Measurements from ENCODE around the gene HRC. TPM values are rescaled to one million over a fixed set of nuclear protein-coding genes. Genes with fewer than 3 reads are reported as not detected.
A peak's percentile ranks its signal among the peaks of the same experiment; 100 is the strongest.
"Not testable (repeated sequence)": the region's sequence is repeated elsewhere in the genome, so short reads cannot be mapped to it uniquely, and the experiment has no call there.

Gene HRC
- total RNA-seq, 2 experiments from 2014 or later: not detected

DNA sequence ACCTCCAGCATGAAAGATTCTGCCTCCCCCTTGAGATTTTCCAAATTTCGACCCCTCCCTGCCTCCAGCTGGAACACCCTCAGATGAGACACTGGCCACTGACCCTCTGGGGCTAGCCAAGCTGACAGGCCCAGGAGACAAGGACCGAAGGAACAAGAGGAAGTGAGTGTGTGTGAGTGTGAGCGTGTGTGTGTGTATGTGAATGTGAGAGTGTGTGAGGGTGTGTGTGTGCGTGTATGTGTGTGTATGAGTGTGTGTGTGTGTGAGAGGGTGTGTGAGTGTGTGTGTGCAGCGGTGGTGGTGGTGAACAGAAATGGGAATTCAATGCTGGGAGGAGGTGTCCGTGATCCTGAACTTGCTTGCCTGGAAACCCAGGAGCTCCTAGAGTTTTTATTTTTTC, 13.8 kb downstream of the HRC start:
- Mint-ChIP-seq H3K4me3 (no peak overlapping the region), H3K36me3 (no peaks in the 10 kb centered on the region), H3K27me3 (peaks cover 10% of the 10 kb centered on the region), H3K9me3 (ENCODE audit: low read depth) (no peaks in the 10 kb centered on the region), H3K4me1 (peaks cover 16% of the 10 kb centered on the region), H3K27ac (no peak overlapping the region)
- no peak for ATAC-seq
- CTCF ChIA-PET: interaction anchor here (1.0 kb wide), 1 partner anchor 43 kb away, joined by 5 read pairs; no protein-coding TSS in a partner anchor
- DNase-seq: no peak

DNA sequence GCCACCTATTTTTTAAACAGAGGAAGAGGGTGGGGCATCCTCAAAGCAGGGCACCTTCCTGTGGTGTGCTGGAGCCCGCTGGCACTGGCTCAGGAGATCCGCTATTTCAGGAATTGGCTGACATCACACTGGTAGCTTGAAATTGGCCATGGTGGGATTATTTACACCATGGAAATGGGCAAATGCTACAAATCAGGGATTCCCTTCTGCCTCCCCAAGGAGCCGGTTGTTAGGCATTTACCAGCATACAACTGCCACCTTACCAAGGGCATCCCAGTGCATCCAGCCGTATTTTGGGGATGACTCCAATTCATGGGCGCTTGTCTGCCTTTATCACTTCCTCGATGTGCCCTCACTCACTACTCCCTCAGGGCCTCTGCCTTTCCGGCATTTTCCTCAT, 14.2 kb downstream of the HRC start:
- Mint-ChIP-seq H3K4me1 (peaks cover 15% of the 10 kb centered on the region), H3K27ac (no peak overlapping the region), H3K4me3 (no peak overlapping the region), H3K36me3 (no peaks in the 10 kb centered on the region), H3K27me3 (peaks cover 8% of the 10 kb centered on the region), H3K9me3 (ENCODE audit: low read depth) (no peaks in the 10 kb centered on the region)
- DNase-seq (no peak), ATAC-seq (no peak)
- CTCF ChIA-PET: interaction anchor here (0.7 to 1.0 kb wide), 2 partner anchors 13 to 43 kb away, joined by 3 to 5 read pairs; no protein-coding TSS in a partner anchor

DNA sequence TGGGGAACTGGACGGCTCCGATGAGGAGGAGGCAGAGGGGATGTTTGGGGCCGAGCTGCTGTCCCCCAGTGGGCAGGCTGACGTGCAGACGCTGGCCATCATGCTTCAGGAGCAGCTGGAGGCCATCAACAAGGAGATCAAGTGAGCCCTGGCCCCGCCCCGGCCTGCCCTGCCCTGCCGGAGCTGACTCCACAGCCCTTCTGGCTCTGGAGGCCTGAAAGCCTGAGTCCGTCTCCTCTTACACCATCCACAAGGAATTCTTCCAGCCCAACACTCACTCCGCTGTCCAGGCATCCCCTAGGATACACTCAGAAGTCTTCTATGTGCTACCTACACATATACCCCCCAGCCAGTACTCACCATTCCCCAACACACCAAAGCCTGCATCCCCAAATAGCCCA, 18.4 kb downstream of the HRC start:
- CTCF ChIA-PET: interaction anchor here (0.6 to 1.4 kb wide), 3 partner anchors 39 to 143 kb away, joined by 3 to 6 read pairs (median 3); partner anchors contain the start of gene RUVBL2
- no peak overlapping the region for H3K4me3 Mint-ChIP-seq
- peaks cover 6% of the 10 kb centered on the region for H3K27me3 Mint-ChIP-seq
- peaks cover 9% of the 10 kb centered on the region for H3K4me1 Mint-ChIP-seq
- DNase-seq (no peak), ATAC-seq (no peak)
- no peak overlapping the region for H3K27ac Mint-ChIP-seq
- H3K9me3 Mint-ChIP-seq (ENCODE audit: low read depth): no peaks in the 10 kb centered on the region
- no peaks in the 10 kb centered on the region for H3K36me3 Mint-ChIP-seq

DNA sequence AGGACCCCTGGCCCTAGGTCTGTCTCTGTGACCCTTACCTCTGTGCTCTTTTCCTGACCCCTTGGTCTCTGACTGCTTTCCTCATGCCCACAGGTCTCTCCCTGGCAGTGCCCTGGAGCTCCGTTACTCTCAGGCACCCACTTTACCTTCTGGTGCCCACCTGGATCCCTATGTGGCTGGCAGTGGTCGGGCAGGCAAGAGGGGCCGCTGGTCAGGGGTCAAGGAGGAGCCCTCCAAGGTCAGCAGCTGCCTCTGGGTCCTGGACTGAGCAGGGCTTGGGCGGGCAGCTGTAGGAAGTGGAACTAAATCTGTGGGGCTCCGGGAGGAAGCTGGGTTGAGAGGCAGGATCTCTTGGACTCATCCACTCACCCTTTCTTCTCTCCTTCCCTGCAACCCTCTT, 19.5 kb downstream of the HRC start:
- Mint-ChIP-seq H3K9me3 (ENCODE audit: low read depth) (no peaks in the 10 kb centered on the region), H3K36me3 (no peaks in the 10 kb centered on the region), H3K27me3 (peaks cover 6% of the 10 kb centered on the region), H3K4me3 (no peak overlapping the region), H3K4me1 (peaks cover 9% of the 10 kb centered on the region), H3K27ac (no peak overlapping the region)
- ATAC-seq (no peak), DNase-seq (no peak)
- CTCF ChIA-PET: interaction anchor here (1.6 to 2.2 kb wide), 4 partner anchors 9 to 38 kb away, joined by 4 to 9 read pairs (median 5); no protein-coding TSS in a partner anchor

DNA sequence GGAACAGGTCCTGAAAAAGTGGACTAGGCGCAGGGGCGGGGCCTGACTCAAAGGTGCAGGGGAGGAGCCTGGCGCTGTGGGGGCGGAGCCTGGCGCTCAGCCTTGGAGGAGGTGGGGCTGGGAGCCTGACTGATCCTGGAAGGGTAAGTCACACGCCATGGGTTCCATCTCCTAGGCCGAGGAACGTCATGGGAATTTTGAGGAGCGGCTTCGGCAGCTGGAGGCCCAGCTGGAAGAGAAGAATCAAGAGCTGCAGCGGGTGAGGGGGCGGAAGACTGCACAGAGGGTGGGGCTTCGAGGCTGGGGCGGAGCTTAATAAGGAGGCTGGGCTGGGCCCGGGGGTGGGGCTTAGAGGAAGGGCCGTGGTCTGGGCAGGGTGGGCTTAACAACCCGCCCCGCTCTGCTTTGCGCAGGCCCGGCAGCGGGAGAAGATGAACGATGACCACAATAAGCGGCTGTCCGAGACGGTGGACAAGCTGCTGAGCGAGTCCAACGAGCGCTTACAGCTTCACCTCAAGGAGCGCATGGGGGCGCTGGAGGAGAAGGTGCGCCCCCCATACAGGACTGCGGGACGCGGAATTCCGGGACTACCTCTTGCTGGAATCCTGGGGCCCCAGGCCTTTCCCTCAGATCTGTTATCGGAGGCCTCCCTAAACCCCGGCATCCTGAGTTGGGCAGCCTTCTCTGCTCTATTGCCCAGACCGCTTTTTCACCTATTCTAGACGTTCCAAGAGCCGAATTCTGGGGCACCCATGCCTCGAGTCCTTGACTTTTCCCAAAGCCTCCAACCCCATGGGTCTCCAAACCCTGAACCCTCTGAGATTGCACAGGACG, 21.4 kb downstream of the HRC start:
- H3K4me3 Mint-ChIP-seq: peak overlapping the region; percentile 53
- ATAC-seq: peak; percentile 80
- H3K9me3 Mint-ChIP-seq (ENCODE audit: low read depth): no peaks in the 10 kb centered on the region
- H3K4me1 Mint-ChIP-seq: peaks cover 9% of the 10 kb centered on the region
- H3K27me3 Mint-ChIP-seq: peaks cover 6% of the 10 kb centered on the region
- CTCF ChIA-PET: interaction anchor here (0.9 to 2.3 kb wide), 4 partner anchors 13 to 65 kb away, joined by 3 to 14 read pairs (median 6); partner anchors contain the start of gene LIN7B
- H3K27ac Mint-ChIP-seq: no peak overlapping the region
- DNase-seq: peak; percentile 66
- no peaks in the 10 kb centered on the region for H3K36me3 Mint-ChIP-seq

DNA sequence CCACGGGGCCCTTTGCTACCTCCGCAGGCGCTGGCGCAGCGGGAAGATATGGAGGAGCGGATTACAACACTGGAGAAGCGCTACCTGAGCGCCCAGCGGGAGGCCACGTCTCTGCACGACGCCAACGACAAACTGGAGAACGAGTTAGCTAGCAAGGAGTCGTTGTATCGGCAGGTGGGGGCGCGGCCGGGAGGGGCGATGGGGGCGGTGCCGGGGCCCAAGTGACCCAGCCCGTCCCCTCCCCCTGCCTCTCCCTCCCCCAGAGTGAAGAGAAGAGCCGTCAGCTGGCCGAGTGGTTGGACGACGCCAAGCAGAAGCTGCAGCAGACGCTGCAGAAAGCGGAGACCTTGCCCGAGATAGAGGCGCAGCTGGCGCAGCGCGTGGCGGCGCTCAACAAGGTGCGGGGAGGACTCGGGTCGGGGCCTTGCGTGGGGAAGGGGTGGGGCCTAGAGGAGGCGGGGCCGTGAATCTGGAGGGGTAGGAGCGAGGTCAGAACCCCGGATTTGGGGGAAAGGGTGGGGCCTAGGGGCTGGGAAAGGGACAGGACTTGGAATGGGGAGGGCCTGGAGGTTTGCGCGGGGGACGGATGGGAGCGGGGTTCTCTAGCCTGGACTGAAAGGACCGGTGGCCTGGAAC, 22.1 kb downstream of the HRC start:
- H3K4me1 Mint-ChIP-seq: peaks cover 15% of the 10 kb centered on the region
- no peaks in the 10 kb centered on the region for H3K36me3 Mint-ChIP-seq
- H3K27ac Mint-ChIP-seq: no peak overlapping the region
- CTCF ChIA-PET: interaction anchor here (0.8 to 2.3 kb wide), 6 partner anchors 13 to 133 kb away, joined by 3 to 14 read pairs (median 4); partner anchors contain the start of gene LIN7B
- no peaks in the 10 kb centered on the region for H3K9me3 Mint-ChIP-seq (ENCODE audit: low read depth)
- DNase-seq (no peak), ATAC-seq (peak; percentile 30)
- peak overlapping the region; percentile 53 for H3K4me3 Mint-ChIP-seq
- H3K27me3 Mint-ChIP-seq: peaks cover 6% of the 10 kb centered on the region

DNA sequence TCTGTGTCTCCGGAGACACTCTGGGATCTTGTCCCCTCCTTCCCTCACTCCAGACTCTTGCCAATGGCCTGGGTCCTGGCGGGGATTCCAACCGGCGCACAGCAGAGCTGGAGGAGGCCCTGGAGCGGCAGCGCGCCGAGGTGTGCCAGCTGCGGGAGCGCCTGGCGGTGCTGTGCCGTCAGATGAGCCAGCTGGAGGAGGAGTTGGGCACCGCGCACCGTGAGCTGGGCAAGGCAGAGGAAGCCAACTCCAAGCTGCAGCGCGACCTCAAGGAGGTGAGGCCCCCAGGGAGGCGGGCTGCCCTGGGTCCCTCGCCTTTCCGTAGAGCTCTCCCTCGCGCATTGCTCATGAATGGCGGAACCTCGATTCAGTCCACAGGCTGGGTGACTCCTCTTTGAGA, 24.9 kb downstream of the HRC start:
- Mint-ChIP-seq H3K27ac (no peak overlapping the region), H3K4me1 (peaks cover 17% of the 10 kb centered on the region), H3K9me3 (ENCODE audit: low read depth) (no peaks in the 10 kb centered on the region), H3K36me3 (no peaks in the 10 kb centered on the region), H3K27me3 (peaks cover 6% of the 10 kb centered on the region), H3K4me3 (no peak overlapping the region)
- CTCF ChIA-PET: interaction anchor here (0.7 to 2.2 kb wide), 6 partner anchors 10 to 96 kb away, joined by 3 to 9 read pairs (median 6); partner anchors contain the start of gene LIN7B
- no peak for DNase-seq
- ATAC-seq: no peak

DNA sequence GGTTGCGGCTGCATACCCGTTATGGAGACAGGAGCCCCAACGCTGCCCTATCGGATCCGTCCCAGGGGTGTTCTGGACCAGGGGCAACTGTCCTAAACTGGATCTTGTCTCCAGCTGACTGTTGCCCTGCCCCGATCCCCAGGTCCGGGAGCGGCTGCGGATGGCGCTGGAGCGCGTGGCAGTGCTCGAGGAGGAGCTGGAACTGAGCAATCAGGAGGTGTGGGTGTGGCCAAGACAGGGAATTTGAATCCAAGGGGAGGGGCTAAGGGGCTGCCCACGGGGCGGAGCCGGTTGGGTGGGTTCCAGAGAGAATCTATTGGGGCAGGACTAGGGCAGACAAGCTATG, 26.0 kb downstream of the HRC start:
- H3K36me3 Mint-ChIP-seq: no peaks in the 10 kb centered on the region
- DNase-seq (no peak), ATAC-seq (no peak)
- peaks cover 6% of the 10 kb centered on the region for H3K27me3 Mint-ChIP-seq
- no peaks in the 10 kb centered on the region for H3K9me3 Mint-ChIP-seq (ENCODE audit: low read depth)
- H3K4me3 Mint-ChIP-seq: no peak overlapping the region
- H3K27ac Mint-ChIP-seq: no peak overlapping the region
- H3K4me1 Mint-ChIP-seq: peaks cover 17% of the 10 kb centered on the region
- CTCF ChIA-PET: interaction anchor here (0.7 to 2.5 kb wide), 7 partner anchors 9 to 136 kb away, joined by 3 to 15 read pairs (median 6); partner anchors contain the start of genes GYS1, LIN7B and RUVBL2

DNA sequence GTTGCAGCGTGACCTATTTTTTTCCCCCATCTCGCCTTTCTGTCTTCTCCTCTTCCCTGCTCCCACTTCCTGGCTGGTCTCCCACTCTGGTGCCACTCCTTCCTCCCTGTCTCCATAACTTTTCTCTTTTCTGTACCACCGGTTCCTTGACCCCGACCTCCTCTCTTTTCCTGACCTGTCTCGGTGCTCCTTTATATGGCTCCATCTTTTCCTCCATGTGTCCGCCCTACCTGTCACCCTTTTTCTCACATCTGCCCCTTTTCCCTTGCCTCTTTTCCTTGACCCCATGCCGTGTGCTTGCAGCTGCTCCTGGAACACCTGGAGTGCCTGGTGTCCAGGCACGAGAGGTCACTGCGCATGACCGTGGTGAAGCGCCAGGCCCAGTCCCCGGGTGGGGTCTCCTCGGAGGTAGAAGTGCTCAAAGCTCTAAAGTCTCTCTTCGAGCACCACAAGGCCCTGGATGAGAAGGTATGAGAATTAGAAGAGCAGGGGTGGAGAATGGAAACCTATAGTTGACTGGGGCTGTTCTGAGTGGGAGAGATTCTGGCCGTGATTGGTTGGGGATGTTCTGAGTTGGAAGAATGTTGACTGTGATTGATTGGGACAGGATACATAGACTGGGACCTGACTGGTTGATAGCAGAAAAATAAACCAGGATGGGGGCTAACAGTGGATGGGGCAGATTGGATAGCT, 26.5 kb downstream of the HRC start:
- H3K9me3 Mint-ChIP-seq (ENCODE audit: low read depth): no peaks in the 10 kb centered on the region
- H3K4me1 Mint-ChIP-seq: peaks cover 14% of the 10 kb centered on the region
- peak overlapping the region; percentile 71 for H3K4me3 Mint-ChIP-seq
- no peaks in the 10 kb centered on the region for H3K36me3 Mint-ChIP-seq
- peaks cover 5% of the 10 kb centered on the region for H3K27me3 Mint-ChIP-seq
- DNase-seq (no peak), ATAC-seq (no peak)
- peak overlapping the region; percentile 7 for H3K27ac Mint-ChIP-seq
- CTCF ChIA-PET: interaction anchor here (0.6 to 2.5 kb wide), 16 partner anchors 9 to 340 kb away, joined by 3 to 20 read pairs (median 4); partner anchors contain the start of genes GYS1, LIN7B and RUVBL2

DNA sequence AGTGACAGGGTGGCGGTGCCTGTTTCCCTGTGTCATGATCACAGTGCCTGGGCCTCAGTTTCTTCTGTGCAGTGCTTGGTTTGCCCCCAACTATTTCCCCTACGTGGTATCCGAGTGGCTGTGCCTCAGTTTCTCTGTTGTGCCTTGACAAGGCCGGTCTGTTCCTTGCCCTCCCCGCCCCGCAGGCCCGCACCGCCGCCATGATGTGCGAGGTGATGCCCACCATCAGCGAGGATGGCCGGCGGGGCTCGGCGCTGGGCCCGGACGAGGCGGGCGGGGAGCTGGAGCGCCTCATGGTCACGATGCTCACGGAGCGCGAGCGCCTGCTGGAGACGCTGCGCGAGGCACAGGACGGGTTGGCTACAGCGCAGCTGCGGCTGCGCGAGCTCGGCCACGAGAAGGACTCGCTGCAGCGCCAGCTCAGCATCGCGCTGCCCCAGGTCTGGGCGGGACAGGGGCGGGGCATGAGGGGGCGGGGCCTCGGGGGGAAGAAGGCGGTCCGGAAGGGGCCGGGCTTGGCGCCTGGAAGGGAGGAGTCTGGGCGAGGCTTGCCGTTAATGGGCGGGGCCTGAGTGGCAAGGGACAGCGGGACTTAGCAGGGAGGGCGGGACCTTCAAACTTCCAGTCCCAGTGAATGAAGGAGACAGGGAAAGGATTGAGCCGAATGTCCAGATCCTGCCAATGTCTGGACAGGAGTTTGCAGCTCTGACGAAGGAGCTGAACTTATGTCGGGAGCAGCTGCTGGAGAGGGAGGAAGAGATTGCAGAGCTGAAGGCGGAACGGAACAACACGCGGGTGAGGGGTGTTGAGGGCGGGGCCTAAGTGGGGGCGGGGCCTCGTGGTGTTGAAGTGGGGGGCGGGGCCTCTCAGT, 27.3 kb downstream of the HRC start:
- Mint-ChIP-seq H3K27ac (peak overlapping the region; percentile 79), H3K4me1 (peaks cover 9% of the 10 kb centered on the region)
- ATAC-seq: peak; percentile 95

DNA sequence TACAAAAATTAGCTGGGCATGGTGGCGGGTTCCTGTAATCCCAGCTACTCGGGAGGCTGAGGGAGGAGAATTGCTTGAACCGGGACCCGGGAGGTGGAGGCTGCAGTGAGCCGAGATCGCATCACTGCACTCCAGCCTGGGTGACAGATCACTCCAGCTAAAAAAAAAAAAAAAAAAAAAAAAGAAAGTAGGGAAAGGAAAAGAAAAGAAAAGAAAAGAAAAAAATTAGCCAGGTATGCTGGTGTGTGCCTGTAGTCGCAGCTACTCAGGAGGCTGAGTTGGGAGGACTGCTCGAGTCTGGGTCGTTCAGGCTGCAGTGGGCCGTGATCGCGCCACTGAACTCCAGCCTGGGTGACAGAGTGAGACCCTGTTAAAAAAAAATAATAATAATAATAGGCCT, 28.0 kb downstream of the HRC start:
- H3K9me3 Mint-ChIP-seq (ENCODE audit: low read depth); H3K36me3 Mint-ChIP-seq; H3K4me3 Mint-ChIP-seq; H3K27ac Mint-ChIP-seq; ATAC-seq; H3K4me1 Mint-ChIP-seq; H3K27me3 Mint-ChIP-seq; DNase-seq: not testable (repeated sequence)
- CTCF ChIA-PET: interaction anchor here (0.5 to 2.1 kb wide), 13 partner anchors 8 to 554 kb away, joined by 3 to 20 read pairs (median 3); partner anchors contain the start of gene LIN7B

More for the DNA sequence above, 27.3 kb downstream of the HRC start:
- H3K4me3 Mint-ChIP-seq: peak overlapping the region; percentile 71
- DNase-seq: peak; percentile 97
- H3K27me3 Mint-ChIP-seq: peaks cover 3% of the 10 kb centered on the region
- CTCF ChIA-PET: interaction anchor here (0.5 to 2.5 kb wide), 19 partner anchors 7 to 1403 kb away, joined by 3 to 20 read pairs (median 3); partner anchors contain the start of genes GYS1, LIN7B and RUVBL2
- H3K9me3 Mint-ChIP-seq (ENCODE audit: low read depth): no peaks in the 10 kb centered on the region
- H3K36me3 Mint-ChIP-seq: no peaks in the 10 kb centered on the region

DNA sequence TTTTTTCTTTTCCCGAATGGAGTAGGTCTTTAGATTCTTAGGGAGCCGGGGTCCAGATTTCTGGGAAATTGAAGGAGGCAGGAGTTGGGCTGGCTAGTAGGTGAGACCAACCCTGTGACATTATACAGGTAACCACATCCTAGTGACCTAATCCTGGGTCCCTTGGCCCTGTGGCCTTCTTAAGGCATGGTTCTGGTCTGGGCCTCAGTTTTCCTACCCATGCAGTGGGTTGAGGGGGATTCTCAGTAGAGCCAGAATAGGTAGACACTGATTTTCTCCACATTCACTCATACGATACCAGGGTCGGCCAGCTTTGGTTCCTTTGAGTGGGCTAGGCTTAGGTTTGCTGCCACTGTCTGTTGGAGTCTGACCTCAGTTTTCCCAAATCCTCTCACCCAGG, 28.6 kb downstream of the HRC start:
- ATAC-seq (no peak), DNase-seq (no peak)
- Mint-ChIP-seq H3K4me3 (no peak overlapping the region), H3K27me3 (peaks cover 9% of the 10 kb centered on the region), H3K9me3 (ENCODE audit: low read depth) (no peaks in the 10 kb centered on the region), H3K27ac (no peak overlapping the region), H3K4me1 (peaks cover 9% of the 10 kb centered on the region), H3K36me3 (no peaks in the 10 kb centered on the region)
- CTCF ChIA-PET: interaction anchor here (0.6 to 2.1 kb wide), 4 partner anchors 13 to 555 kb away, joined by 3 to 20 read pairs (median 4); partner anchors contain the start of gene LIN7B

All from activated CD8-positive, alpha-beta memory T cell treated with anti-CD3 and anti-CD28 coated beads, Interleukin-2, amount 10 ng/mL, durations not matched to agents 7 days and 5 days (primary cell).